T-helper 2 cell treated with Interferon-gamma antibody and Interleukin-4, amounts not matched to agents 5 μg/mL and 100 μg/mL, for 36 hours (primary cell): ENCODE data around the gene OCSTAMP.

ENCODE experiments used
- DNase-seq: peaks from one replicate; pipeline ENCODE4 v3.0.0; 2021; ENCODE audit warnings: low spot score
- H3K27ac Mint-ChIP-seq: one replicate; pipeline ENCODE4 v1.8.0; 2021; ENCODE audit warnings: mild to moderate bottlenecking, mixed read lengths
- H3K27me3 Mint-ChIP-seq: one replicate; pipeline ENCODE4 v1.8.0; 2021; ENCODE audit warnings: low read depth, mixed read lengths
- H3K36me3 Mint-ChIP-seq: one replicate; pipeline ENCODE4 v1.8.0; 2021; ENCODE audit warnings: low read depth, mixed read lengths
- H3K4me1 Mint-ChIP-seq: one replicate; pipeline ENCODE4 v1.8.0; 2021; ENCODE audit warnings: low read depth, mixed read lengths
- H3K4me3 Mint-ChIP-seq: one replicate; pipeline ENCODE4 v1.8.0; 2022; ENCODE audit warnings: mild to moderate bottlenecking, moderate library complexity, mixed read lengths
- H3K9me3 Mint-ChIP-seq: one replicate; pipeline ENCODE4 v1.8.0; 2021; ENCODE audit warnings: mixed read lengths

OCSTAMP gene

GRCh38 chr20:46539113-46539512 lies 11.3 kb downstream of the OCSTAMP start:
- Mint-ChIP-seq H3K9me3 (no peaks in the 10 kb centered on the region), H3K27ac (no peak overlapping the region), H3K36me3 (no peaks in the 10 kb centered on the region), H3K4me3 (no peak overlapping the region), H3K27me3 (peaks cover 30% of the 10 kb centered on the region), H3K4me1 (peaks cover 15% of the 10 kb centered on the region)
- no peak for DNase-seq

- Mint-ChIP-seq H3K4me1 (no peaks in the 10 kb centered on the region), H3K4me3 (no peak overlapping the region), H3K27ac (no peak overlapping the region), H3K27me3 (peaks cover 34% of the 10 kb centered on the region), H3K9me3 (no peaks in the 10 kb centered on the region), H3K36me3 (no peaks in the 10 kb centered on the region)
- no peak for DNase-seq
Measured at GRCh38 chr20:46530640-46531039, 19.8 kb downstream of the OCSTAMP start.

GRCh38 chr20:46523696-46524328 lies 26.6 kb downstream of the OCSTAMP start:
- no peaks in the 10 kb centered on the region for H3K9me3 Mint-ChIP-seq
- H3K27me3 Mint-ChIP-seq: peaks cover 14% of the 10 kb centered on the region
- DNase-seq: no peak
- H3K4me3 Mint-ChIP-seq: no peak overlapping the region
- no peaks in the 10 kb centered on the region for H3K4me1 Mint-ChIP-seq
- H3K36me3 Mint-ChIP-seq: no peaks in the 10 kb centered on the region
- H3K27ac Mint-ChIP-seq: no peak overlapping the region

- Mint-ChIP-seq H3K27ac (no peak overlapping the region), H3K36me3 (no peaks in the 10 kb centered on the region), H3K9me3 (no peaks in the 10 kb centered on the region), H3K4me1 (no peaks in the 10 kb centered on the region), H3K4me3 (no peak overlapping the region), H3K27me3 (peaks cover 10% of the 10 kb centered on the region)
- DNase-seq: no peak
Measured at GRCh38 chr20:46523108-46523507, 27.3 kb downstream of the OCSTAMP start.

- no peaks in the 10 kb centered on the region for H3K9me3 Mint-ChIP-seq
- no peaks in the 10 kb centered on the region for H3K36me3 Mint-ChIP-seq
- peaks cover 3% of the 10 kb centered on the region for H3K4me1 Mint-ChIP-seq
- peak; percentile 31 for DNase-seq
- H3K4me3 Mint-ChIP-seq: no peak overlapping the region
- peaks cover 8% of the 10 kb centered on the region for H3K27me3 Mint-ChIP-seq
- H3K27ac Mint-ChIP-seq: no peak overlapping the region
Measured at GRCh38 chr20:46520976-46521579, 29.4 kb downstream of the OCSTAMP start.

- no peaks in the 10 kb centered on the region for H3K36me3 Mint-ChIP-seq
- DNase-seq: no peak
- no peak overlapping the region for H3K27ac Mint-ChIP-seq
- peaks cover 3% of the 10 kb centered on the region for H3K4me1 Mint-ChIP-seq
- H3K4me3 Mint-ChIP-seq: no peak overlapping the region
- peaks cover 8% of the 10 kb centered on the region for H3K27me3 Mint-ChIP-seq
- no peaks in the 10 kb centered on the region for H3K9me3 Mint-ChIP-seq
Measured at GRCh38 chr20:46520540-46520939, 29.9 kb downstream of the OCSTAMP start.

- Mint-ChIP-seq H3K27ac (no peak overlapping the region), H3K36me3 (no peaks in the 10 kb centered on the region), H3K4me3 (no peak overlapping the region), H3K9me3 (no peaks in the 10 kb centered on the region), H3K4me1 (peaks cover 6% of the 10 kb centered on the region), H3K27me3 (peaks cover 8% of the 10 kb centered on the region)
- DNase-seq: no peak
Measured at GRCh38 chr20:46519471-46520068, 30.9 kb downstream of the OCSTAMP start.

GRCh38 chr20:46512943-46513844 lies 37.3 kb downstream of the OCSTAMP start, which contains the start of gene ZNF334:
Gene ZNF334, minus strand, starts transcription at chr20:46513559. Its CDS starts 1,457 bp downstream, at chr20:46512102.
- H3K4me1 Mint-ChIP-seq: peaks cover 22% of the 10 kb centered on the region
- peaks cover 7% of the 10 kb centered on the region for H3K9me3 Mint-ChIP-seq
- H3K27me3 Mint-ChIP-seq: peaks cover 8% of the 10 kb centered on the region
- DNase-seq: peak; percentile 44
- peak within 1 kb of the TSS; percentile 51 for H3K27ac Mint-ChIP-seq
- peaks cover 4% of the 10 kb centered on the region for H3K36me3 Mint-ChIP-seq
- H3K4me3 Mint-ChIP-seq: peak within 1 kb of the TSS; percentile 78

GRCh38 chr20:46509523-46509922 lies 40.9 kb downstream of the OCSTAMP start:
- Mint-ChIP-seq H3K4me1 (peaks cover 16% of the 10 kb centered on the region), H3K9me3 (peaks cover 19% of the 10 kb centered on the region), H3K36me3 (peaks cover 4% of the 10 kb centered on the region), H3K27me3 (no peaks in the 10 kb centered on the region), H3K4me3 (no peak overlapping the region), H3K27ac (no peak overlapping the region)
- DNase-seq: no peak

GRCh38 chr20:46507760-46508407 lies 42.6 kb downstream of the OCSTAMP start:
- Mint-ChIP-seq H3K27ac (no peak overlapping the region), H3K4me1 (peaks cover 11% of the 10 kb centered on the region), H3K9me3 (peaks cover 33% of the 10 kb centered on the region), H3K4me3 (no peak overlapping the region), H3K36me3 (peaks cover 17% of the 10 kb centered on the region), H3K27me3 (no peaks in the 10 kb centered on the region)
- no peak for DNase-seq

- Mint-ChIP-seq H3K9me3 (peaks cover 53% of the 10 kb centered on the region), H3K27me3 (no peaks in the 10 kb centered on the region), H3K4me3 (no peak overlapping the region), H3K36me3 (peaks cover 14% of the 10 kb centered on the region), H3K4me1 (peaks cover 7% of the 10 kb centered on the region), H3K27ac (no peak overlapping the region)
- DNase-seq: no peak
Measured at GRCh38 chr20:46505506-46505905, 44.9 kb downstream of the OCSTAMP start.

GRCh38 chr20:46501961-46502360 lies 48.5 kb downstream of the OCSTAMP start:
- H3K9me3 Mint-ChIP-seq: peaks cover 73% of the 10 kb centered on the region
- H3K36me3 Mint-ChIP-seq: peaks cover 12% of the 10 kb centered on the region
- H3K4me3 Mint-ChIP-seq: no peak overlapping the region
- H3K27ac Mint-ChIP-seq: no peak overlapping the region
- DNase-seq: no peak
- no peaks in the 10 kb centered on the region for H3K27me3 Mint-ChIP-seq
- H3K4me1 Mint-ChIP-seq: no peaks in the 10 kb centered on the region

- H3K4me3 Mint-ChIP-seq: no peak overlapping the region
- peaks cover 78% of the 10 kb centered on the region for H3K9me3 Mint-ChIP-seq
- H3K4me1 Mint-ChIP-seq: no peaks in the 10 kb centered on the region
- H3K27me3 Mint-ChIP-seq: no peaks in the 10 kb centered on the region
- peaks cover 12% of the 10 kb centered on the region for H3K36me3 Mint-ChIP-seq
- DNase-seq: no peak
- H3K27ac Mint-ChIP-seq: no peak overlapping the region
Measured at GRCh38 chr20:46501337-46501942, 49.0 kb downstream of the OCSTAMP start.
